ENCODE data around the gene IL2RG.

- no peak for TF ChIP-seq CTCF (IDR thresholded peaks at IDR 0.05)
- TF ChIP-seq POLR2A (IDR thresholded peaks at IDR 0.05), result no peak
- TF ChIP-seq EP300 (IDR thresholded peaks at IDR 0.05), result no peak
Observed at GRCh38 chrX:71057848-71058530, 53.4 kb downstream of the IL2RG start.

Measured in ovary (tissue), 3 donors.